Bone marrow (tissue), 2 donors: ENCODE results near the gene CIB2.
A peak's percentile ranks its signal among the peaks of the same experiment; 100 is the strongest.

Source experiments
- DNase-seq, 2 donors: peaks; one replicate each; lab custom pipeline; 2025; lab: John Stamatoyannopoulos, UW

The CIB2 gene

DNA sequence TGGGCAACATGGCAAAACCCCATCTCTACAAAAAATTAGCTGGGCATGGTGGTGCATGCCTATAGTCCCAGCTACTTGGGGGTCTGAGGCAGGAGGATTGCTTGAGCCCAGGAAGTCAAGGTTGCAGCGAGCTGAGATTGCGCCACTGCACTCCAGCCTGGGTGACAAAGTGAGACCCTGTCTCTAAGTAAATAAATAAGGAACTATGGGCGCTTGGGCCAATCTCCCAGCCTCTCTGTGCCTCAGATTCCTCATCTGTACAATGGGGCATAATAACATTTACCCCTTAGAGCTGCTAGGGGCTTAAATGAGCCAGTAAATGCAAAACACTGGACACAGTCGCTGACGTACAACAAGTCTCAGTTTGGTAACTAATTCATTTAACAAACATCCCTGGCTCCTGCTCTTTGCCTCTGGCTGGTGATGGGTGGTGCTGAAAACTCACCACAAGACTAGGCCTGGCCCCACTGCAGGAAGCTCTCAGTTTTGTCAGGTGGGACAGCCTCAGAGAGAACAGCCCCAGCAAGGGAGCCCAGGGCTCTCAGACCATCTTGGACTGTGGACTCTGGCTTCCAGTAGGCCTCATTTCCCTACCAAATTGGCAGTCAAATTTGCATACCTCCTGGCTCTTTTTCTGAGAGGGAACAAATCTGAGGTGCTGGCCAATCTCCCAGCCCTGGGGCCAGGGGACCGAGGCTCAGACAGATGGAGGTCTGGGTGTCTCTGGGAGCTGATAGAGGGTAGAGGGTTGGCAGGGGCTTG, 47.4 kb downstream of the CIB2 start:
- DNase-seq = no peak

- no peak for DNase-seq
Observed at GRCh38 chr15:78083186-78083585, 48.1 kb downstream of the CIB2 start.

GRCh38 chr15:78082743-78083110, 48.5 kb downstream of the CIB2 start:
- no peak for DNase-seq

DNA sequence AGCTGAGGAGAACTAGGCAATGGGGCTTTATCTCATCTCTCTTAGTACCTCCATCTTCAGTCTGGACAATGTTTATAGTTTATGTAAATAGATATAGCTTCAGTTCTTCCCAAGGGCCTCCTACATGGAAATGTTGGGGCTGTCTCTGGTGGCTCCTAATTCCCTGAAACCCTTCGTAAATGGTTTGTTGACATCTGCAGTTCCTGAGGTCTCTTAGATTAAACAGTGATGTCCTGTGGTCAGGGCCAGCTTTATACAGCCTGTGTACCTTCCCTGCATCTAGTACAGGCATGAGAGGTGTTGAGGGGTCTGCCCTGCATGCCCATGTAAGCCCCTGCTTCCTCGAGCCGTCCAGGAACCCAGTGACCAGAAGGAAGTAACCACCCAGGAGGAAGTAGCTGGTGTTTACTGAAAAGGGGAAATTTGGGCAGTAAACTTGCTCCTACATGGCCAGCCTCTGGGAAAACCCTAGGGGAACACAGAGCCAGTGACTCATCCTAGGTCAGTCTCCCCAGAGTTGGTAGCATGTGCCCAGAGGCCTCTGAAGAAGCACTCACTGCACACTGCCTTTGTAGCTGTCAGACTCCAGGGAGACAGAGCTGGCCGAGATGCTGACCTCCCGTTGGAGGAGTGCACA, 49.0 kb downstream of the CIB2 start:
- peak in 1 of 2 donors; percentile 37 for DNase-seq

- no peak for DNase-seq
Observed at GRCh38 chr15:78080088-78080460, 51.2 kb downstream of the CIB2 start.

- no peak for DNase-seq
Observed at GRCh38 chr15:78079298-78080087, 51.8 kb downstream of the CIB2 start.

- no peak for DNase-seq
Observed at GRCh38 chr15:78077871-78078210, 53.4 kb downstream of the CIB2 start.

DNA sequence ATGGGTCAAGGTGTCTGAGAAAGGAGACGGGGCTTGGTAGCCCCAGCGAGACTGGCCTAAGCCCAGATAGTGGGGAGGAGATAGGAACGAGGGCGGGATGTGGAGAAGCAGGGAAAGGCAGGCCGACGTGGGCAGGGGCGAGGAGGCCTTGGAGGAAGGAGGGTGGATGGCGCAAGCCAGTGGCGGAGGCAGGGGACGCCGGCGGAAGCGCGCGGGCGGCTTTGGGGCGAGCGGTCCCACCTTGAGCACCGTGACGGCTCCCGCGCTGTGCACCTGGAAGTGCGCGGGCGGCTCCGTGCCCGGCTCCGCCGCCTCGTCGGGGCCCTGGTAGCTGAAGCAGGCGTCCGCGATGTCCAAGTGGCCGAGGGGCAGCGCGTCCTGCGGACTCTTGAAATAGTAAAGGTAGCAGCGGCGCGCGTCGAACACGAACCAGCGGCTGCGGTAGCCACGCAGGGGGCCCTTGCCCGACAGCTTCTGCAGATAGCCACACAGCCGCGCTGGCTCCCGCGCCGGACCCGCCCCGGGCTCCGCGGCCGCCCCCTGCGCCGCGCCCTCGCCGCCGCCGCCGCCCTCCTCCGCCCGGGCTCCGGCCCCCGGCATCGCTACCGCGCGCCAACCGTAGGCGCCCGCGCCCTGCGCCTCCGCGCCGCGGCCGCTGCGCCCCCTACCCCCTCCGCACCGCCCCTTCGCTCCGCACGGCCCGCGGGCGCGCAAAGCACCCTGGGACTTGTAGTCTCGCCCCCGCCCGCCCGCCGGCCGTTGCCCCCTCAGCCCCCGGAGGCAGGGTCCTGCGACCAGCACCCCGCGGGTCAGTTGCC, 54.0 kb downstream of the CIB2 start, which contains the start of gene TBC1D2B:
TBC1D2B (minus strand) TSS at position 659 of the 818 bp plus-strand sequence; CDS start at position 600, 59 bp downstream.
- peak; percentile 40 to 44 for DNase-seq

DNA sequence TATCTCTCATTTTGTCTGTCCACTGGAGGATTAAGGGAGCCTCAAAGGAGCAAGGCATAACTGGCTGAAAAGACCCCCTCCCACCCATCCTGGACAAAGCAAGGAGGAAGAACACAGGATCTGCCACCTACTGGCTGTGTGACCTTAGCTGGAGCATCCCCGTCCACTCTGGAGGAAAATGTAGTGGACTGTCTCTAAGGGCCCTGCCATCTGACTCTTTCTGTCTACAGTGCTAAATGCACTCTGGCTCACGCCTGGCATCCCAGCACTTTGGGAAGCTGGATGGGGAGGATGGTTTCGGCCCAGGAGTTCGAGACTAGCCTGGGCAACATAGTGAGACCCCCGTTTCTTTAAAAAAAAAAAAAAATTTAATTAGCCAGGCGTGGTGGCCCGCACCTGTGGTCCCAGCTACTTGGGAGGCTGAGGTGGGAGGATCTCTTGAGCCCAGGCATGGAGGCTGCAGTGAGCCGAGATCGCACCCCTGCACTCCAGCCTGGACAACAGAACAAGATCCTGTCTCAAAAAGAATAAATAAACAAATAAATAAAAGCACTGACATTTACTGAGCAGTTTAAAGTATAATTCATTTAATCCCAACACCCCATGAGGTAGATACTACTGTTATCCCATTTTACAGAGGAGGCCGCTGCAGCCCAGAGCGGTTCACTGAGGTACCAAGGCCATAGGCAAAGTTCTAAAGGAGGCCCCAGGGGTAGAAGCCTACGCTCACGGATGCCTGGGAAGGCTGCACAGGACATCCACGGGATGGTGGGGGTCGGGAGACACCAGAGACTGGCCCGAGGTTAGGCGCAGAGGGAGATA, 54.8 kb downstream of the CIB2 start:
- DNase-seq = no peak

- no peak for DNase-seq
Observed at GRCh38 chr15:78075490-78076230, 55.6 kb downstream of the CIB2 start.

DNA sequence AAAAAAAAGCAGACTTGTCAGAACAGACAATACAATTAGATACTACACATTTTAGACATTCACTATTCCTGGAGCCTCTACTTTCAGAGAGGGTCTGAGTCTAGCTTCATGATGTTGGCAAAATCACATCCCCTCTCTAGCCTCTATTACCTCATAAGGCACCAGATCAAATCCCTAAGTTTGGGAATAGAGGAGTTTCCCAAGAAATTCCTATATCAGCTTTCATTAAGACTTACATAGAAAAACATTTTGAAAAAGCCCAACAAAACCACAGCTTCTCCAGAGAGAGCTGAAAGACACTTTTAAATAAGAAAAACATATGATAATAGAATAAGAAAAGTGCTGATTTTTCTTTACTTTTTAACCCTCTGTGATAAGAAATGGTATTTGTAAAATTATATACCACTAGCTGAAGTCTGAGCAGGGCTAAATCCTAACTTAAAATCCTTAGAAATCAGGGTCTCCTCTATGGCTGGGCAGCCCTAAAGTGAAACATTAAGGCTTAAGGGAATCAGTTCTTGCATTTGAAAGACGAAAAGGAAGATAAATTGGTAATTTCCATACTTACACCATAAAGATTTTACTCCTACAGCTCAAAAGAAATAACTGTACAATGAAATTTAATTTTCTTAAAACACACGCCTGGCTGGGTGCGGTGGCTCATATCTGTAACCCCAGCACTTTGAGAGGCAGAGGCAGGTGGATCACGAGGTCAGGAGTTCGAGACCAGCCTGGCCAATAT, 58.0 kb downstream of the CIB2 start:
- no peak for DNase-seq

- DNase-seq = peak in 1 of 2 donors; percentile 25
Observed at GRCh38 chr15:78072080-78072892, 59.0 kb downstream of the CIB2 start.

DNA sequence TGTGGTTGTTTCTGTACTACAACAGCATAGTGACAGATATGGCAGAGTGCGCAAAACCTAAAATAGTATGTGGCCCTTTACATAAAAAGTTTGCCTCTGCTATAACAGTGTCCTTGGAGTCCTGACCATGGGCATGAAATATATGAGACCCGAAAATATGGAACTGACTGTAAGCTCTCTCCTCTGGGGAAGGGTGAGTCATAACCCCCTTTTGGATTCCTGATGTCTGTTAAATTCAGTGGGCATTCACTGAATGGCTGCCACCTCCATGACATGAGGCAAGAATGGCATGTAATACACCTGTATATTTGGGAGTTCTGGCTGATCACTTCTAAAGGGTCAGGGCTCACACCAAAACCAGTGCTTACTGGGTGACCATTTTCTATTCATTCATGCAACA, 59.9 kb downstream of the CIB2 start:
- no peak for DNase-seq

DNA sequence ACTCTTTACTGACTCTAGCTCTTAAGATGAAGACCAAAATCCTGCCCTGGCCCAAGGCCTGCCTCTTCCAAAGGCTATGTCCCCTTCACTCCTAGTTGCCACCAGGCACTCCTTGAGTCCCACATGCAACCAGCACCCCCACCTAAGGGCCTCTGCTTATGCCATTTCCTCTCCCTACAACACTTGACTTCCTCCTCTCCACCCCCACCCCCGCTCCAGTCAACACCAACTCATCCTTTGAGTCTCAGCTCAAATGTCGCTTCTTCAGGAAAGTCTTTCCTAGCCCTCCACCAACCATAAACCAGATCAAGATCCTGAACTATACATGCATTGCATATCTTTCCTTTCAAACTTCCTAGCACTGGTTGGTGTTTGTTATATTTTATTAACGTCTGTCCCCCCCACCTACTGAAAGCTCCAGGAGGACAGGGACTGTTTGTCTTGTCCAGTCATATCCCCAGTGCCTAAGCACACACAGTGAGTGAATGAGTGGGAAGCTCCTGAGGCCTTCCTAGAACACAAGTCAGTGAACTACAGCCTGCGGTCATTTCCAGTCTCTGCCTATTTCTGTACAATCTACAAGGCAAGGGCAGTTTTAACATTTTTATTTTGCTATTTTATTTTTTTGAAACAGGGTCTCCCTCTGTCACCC, 61.1 kb downstream of the CIB2 start:
- peak in 1 of 2 donors; percentile 68 for DNase-seq

GRCh38 chr15:78069462-78070029, 61.7 kb downstream of the CIB2 start:
- DNase-seq = no peak

DNA sequence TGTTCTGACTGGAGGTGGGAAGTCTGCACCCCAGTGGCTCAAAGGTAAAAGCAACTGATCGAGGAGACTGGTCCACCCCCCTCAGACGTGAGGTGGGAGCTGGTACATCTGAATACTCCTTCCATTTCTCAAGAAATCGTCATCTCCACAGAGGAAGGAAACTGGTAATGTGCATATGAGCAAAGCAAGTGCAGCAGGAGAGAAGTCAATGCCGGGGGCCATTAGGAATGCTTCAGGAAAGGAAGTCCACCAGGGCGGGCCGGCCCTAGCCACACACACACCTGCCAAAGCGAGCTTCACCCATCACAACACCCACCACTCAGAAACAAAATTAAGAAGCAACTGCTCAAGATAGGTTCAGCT, 62.2 kb downstream of the CIB2 start:
- DNase-seq = peak in 1 of 2 donors; percentile 25

DNA sequence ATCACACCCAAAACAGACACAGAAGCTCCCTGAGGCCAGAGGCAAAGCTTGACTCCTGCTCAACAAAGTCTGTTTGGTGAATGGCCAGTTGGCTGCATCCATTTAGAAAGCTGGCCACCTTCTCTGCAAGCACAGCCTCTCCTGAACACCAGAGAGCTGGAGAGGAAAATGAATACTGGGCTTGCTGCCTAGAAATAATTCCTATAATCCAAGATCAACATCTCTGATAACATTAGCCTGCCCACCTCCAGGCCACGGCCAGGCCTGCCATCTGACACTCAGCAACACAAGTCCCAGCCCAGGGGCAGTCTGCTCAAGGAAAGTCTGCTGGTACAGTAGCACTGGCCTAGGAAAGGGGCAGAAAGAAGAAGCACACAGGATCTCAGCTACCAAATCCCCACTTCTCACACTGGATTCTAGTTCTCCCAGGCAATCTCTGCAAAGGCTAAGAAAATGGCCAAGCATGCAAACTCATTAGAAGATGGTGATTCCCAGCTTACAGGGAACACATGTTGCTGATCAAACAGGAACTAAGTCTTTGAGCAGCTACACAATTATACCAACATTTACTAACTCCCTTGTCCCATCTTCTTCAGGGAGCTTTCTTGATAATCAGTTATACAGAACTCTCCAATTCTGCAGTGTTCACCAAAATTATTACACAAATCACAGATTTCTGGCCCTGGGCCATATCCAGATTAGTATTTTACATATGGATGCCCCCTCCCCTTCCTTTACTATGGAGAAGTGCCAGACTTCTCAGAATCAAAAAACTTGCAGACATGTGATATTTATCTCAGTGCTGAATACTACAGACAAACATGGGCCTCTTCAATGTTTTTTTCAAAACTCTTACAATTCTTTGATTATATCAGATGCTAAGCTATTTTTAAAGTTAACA, 63.7 kb downstream of the CIB2 start:
- no peak for DNase-seq
